ENCODE data around the gene PTPRCAP.

DNA sequence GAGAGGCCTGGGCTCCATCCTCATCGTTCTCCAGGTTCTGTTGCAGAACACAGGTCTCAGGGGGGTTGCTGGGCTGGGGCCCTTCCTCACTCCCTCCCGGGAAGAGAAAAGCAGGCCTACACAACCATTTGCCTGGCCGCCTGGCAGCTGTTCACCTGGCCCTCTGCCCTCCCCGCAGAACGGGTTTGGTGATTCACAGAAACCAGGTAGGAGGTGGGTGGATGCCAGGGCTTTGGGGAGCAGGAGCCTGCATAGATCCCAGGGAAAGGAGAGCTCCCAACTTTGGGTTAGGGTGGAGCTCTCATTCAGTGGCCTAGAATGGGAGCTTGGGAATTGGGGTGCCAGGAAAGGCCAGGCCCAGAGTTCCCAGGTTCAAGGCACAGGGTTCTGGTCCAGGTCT is 30.6 kb upstream of the PTPRCAP start:
- TF ChIP-seq SUZ12 (IDR thresholded peaks at IDR 0.05; ENCODE audit: extremely low read depth, insufficient read depth, insufficient read length) (no peak), YY1 (IDR thresholded peaks at IDR 0.05; ENCODE audit: insufficient read depth, insufficient read length) (no peak), ZNF274 (IDR thresholded peaks at IDR 0.05; ENCODE audit: low read depth, low read length) (no peak)

Data from NT2/D1 (cell line).